H1 (cell line): ENCODE data around the gene CACNA1B. TPM values are rescaled to one million over a fixed set of nuclear protein-coding genes. Genes with fewer than 3 reads are reported as not detected.

ENCODE experiments used
- CHD7 ChIP-seq: fragments of 300-600 bp; sonication (generic); IDR thresholded peaks from 2 replicates; pipeline ENCODE4 v1.7.1; 2012; ENCODE audit warnings: low read length, moderate library complexity, mild to moderate bottlenecking, inconsistent platforms; ENCODE audit not compliant: insufficient replicate concordance
- EGR1 ChIP-seq: IDR thresholded peaks from 2 replicates; pipeline ENCODE4 v1.6.1; 2011; ENCODE audit warnings: low read depth, low read length, borderline replicate concordance
- FOSL1 ChIP-seq: IDR thresholded peaks from 2 replicates; pipeline ENCODE4 v1.6.1; 2011; ENCODE audit warnings: mild to moderate bottlenecking, low read depth, low read length, moderate library complexity; ENCODE audit not compliant: insufficient read depth
- GABPA ChIP-seq: IDR thresholded peaks from 2 replicates; pipeline ENCODE4 v1.6.1; 2011; ENCODE audit warnings: mild to moderate bottlenecking, low read length, moderate library complexity, borderline replicate concordance; ENCODE audit not compliant: insufficient read depth
- SP1 ChIP-seq: IDR thresholded peaks from 2 replicates; pipeline ENCODE4 v1.6.1; 2011; ENCODE audit warnings: low read depth, low read length
- SP4 ChIP-seq: IDR thresholded peaks from 2 replicates; pipeline ENCODE4 v1.6.1; 2012; ENCODE audit warnings: low read length, inconsistent platforms
- SRF ChIP-seq: IDR thresholded peaks from 2 replicates; pipeline ENCODE4 v1.6.1; 2011; ENCODE audit warnings: mild to moderate bottlenecking, low read depth, low read length, moderate library complexity
- YY1 ChIP-seq: IDR thresholded peaks from 2 replicates; pipeline ENCODE4 v1.6.1; 2011; ENCODE audit warnings: low read depth, mild to moderate bottlenecking, low read length
- polyA plus RNA-seq, 7 experiments: library from polyadenylated mRNA; depleted of rRNA in 3 of 7; stranded (reverse) in 5 of 7; unstranded in 2 of 7; fragments of >200 nt in 5 of 7; fragments of 200-250 nt in 2 of 7; gene quantifications; 1 replicate in 5 of 7; 2 replicates in 1 of 7; 4 replicates in 1 of 7; pipeline versions ENCODE4 v1.2.1 to v1.2.3, GENCODE V29; 2011 to 2013; ENCODE audit warnings: missing spikeins in 2 of 7, mixed read lengths in 2 of 7
- total RNA-seq: library from RNA; stranded (reverse); fragmentation: NEBNext Ultra II Directional; extraction: Animal tissue kit (Norgen Biotek cat#: 25700); gene quantifications from 2 replicates; pipeline ENCODE4 v1.2.1, GENCODE V29; 2021

Gene CACNA1B
- total and polyA plus RNA-seq, 2 of the 8 experiments (the other 6 are each of a cell fraction or from before 2014, with no cell fraction given): 1.5 to 5.7 TPM

GRCh38 chr9:138117101-138117750 lies 239.6 kb downstream of the CACNA1B start (continued):
- TF ChIP-seq CHD7: no peak
- no peak for TF ChIP-seq GABPA
- no peak for TF ChIP-seq SP4
- no peak for TF ChIP-seq FOSL1
- no peak for TF ChIP-seq EGR1
- no peak for TF ChIP-seq YY1
- no peak for TF ChIP-seq SP1
- TF ChIP-seq SRF: no peak
